Skeletal muscle cell (primary cell): ENCODE results near the gene AMH.

Experiments
- DNase-seq: peaks from one replicate; pipeline ENCODE4 v3.0.0-alpha.2; 2010; ENCODE audit warnings: low read depth
- H3K4me3 ChIP-seq: 2 replicates; pipeline ENCODE4 v1.5.1; 2011; ENCODE audit warnings: low read depth, mild to moderate bottlenecking, control low read depth, low read length, moderate library complexity

AMH gene

GRCh38 chr19:2217591-2217990 is 31.5 kb upstream of the AMH start:
- H3K4me3 ChIP-seq = no peak overlapping the region
- no peak for DNase-seq

GRCh38 chr19:2219726-2220125 is 29.4 kb upstream of the AMH start:
- no peak for DNase-seq
- H3K4me3 ChIP-seq = no peak overlapping the region

GRCh38 chr19:2221250-2221831 is 27.8 kb upstream of the AMH start:
- DNase-seq = peak; percentile 41

GRCh38 chr19:2221918-2222317 is 27.2 kb upstream of the AMH start:
- DNase-seq = no peak
- H3K4me3 ChIP-seq = no peak overlapping the region

More at GRCh38 chr19:2221250-2221831, 27.8 kb upstream of the AMH start:
- H3K4me3 ChIP-seq = no peak overlapping the region

GRCh38 chr19:2223391-2223790 is 25.7 kb upstream of the AMH start:
- no peak overlapping the region for H3K4me3 ChIP-seq
- no peak for DNase-seq

- no peak overlapping the region for H3K4me3 ChIP-seq
- no peak for DNase-seq
These were observed 25.2 kb upstream of the AMH start for GRCh38 chr19:2223959-2224358.

GRCh38 chr19:2224754-2225349 is 24.3 kb upstream of the AMH start:
- H3K4me3 ChIP-seq = no peak overlapping the region
- no peak for DNase-seq

GRCh38 chr19:2225415-2226050 is 23.6 kb upstream of the AMH start:
- DNase-seq = no peak
- H3K4me3 ChIP-seq = no peak overlapping the region

- no peak overlapping the region for H3K4me3 ChIP-seq
- no peak for DNase-seq
These were observed 22.9 kb upstream of the AMH start for GRCh38 chr19:2226051-2226839.

- no peak overlapping the region for H3K4me3 ChIP-seq
- DNase-seq = no peak
These were observed 22.2 kb upstream of the AMH start for GRCh38 chr19:2226840-2227360.

- no peak for DNase-seq
- H3K4me3 ChIP-seq = no peak overlapping the region
These were observed 21.5 kb upstream of the AMH start for GRCh38 chr19:2227415-2228156.

GRCh38 chr19:2228157-2229030 is 20.7 kb upstream of the AMH start:
- H3K4me3 ChIP-seq = no peak overlapping the region
- no peak for DNase-seq

GRCh38 chr19:2229103-2230032 is 19.8 kb upstream of the AMH start:
- H3K4me3 ChIP-seq = no peak overlapping the region
- DNase-seq = no peak

GRCh38 chr19:2230033-2230531 is 19.0 kb upstream of the AMH start:
- no peak overlapping the region for H3K4me3 ChIP-seq

GRCh38 chr19:2230807-2231533 is 18.2 kb upstream of the AMH start:
- H3K4me3 ChIP-seq = no peak overlapping the region
- no peak for DNase-seq

More at GRCh38 chr19:2230033-2230531, 19.0 kb upstream of the AMH start:
- DNase-seq = no peak

- H3K4me3 ChIP-seq = no peak overlapping the region
- no peak for DNase-seq
These were observed 17.4 kb upstream of the AMH start for GRCh38 chr19:2231621-2232221.
